ENCODE data around the gene NRN1.

DNA sequence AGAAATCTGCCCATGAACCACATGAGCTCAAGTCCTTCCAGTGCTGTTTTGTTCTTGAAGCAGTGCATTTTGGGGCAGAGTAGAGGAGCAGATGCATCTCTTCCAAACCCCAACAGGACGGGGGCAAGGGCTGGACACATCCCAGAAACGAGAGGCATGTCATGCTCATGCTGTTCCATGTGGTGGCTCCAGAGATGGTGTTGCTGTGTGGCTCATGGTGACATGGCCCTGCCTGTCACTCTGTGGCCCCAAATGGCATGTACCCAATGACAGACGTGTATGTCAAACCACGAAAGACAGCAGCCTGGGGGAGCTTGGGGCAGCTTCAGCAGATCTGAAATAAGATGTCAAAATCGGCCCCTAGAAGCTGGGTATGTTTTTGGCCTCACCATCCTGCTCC lies 46.3 kb downstream of the NRN1 start:
- TF ChIP-seq, protein P1, sequence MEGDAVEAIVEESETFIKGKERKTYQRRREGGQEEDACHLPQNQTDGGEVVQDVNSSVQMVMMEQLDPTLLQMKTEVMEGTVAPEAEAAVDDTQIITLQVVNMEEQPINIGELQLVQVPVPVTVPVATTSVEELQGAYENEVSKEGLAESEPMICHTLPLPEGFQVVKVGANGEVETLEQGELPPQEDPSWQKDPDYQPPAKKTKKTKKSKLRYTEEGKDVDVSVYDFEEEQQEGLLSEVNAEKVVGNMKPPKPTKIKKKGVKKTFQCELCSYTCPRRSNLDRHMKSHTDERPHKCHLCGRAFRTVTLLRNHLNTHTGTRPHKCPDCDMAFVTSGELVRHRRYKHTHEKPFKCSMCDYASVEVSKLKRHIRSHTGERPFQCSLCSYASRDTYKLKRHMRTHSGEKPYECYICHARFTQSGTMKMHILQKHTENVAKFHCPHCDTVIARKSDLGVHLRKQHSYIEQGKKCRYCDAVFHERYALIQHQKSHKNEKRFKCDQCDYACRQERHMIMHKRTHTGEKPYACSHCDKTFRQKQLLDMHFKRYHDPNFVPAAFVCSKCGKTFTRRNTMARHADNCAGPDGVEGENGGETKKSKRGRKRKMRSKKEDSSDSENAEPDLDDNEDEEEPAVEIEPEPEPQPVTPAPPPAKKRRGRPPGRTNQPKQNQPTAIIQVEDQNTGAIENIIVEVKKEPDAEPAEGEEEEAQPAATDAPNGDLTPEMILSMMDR (IDR thresholded peaks at IDR 0.05) = no peak
- TF ChIP-seq POLR2A (IDR thresholded peaks at IDR 0.05) = no peak

All from body of pancreas (tissue), 4 donors.